ENCODE results near the gene PAX5.
A peak's percentile ranks its signal among the peaks of the same experiment; 100 is the strongest.
"Not testable (repeated sequence)": the region's sequence is repeated elsewhere in the genome, so short reads cannot be mapped to it uniquely, and the experiment has no call there.

PAX5 gene

DNA sequence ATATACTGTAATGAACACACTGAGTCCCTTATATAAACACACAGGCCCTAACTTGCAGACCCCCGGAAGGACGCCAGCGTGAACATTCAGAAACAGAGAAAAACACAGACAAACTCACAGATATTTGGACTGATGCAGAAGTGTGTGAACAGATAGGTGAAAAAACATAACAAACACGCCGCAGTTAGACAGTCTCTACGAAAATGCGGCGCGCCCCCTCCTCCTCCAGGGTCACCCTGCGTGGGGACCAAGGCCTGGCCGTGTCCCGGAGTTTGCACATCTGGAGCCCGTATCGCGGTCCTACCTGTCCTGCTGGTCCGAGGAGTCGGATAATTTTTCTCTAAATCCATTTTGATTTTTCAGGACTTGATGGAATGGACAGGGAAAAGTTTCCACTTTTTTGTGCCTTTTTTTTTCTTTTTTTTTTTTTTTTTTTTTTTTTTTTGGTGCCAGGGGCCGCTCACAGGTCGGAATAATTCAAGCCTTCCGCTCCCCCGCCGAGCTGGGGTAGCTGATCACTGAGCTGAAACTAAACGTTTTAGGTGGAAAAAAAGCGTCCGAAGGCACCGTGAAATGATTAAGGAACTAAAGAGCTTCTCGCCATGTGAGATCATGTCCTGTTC, at the start of gene PAX5:
TSS of gene PAX5 (minus strand) at position 587 of the 623 bp plus-strand sequence. CDS start at position 350, 237 bp downstream.
- no peak for DNase-seq (ENCODE audit: low read depth in 4 of 4, low spot score in 1 of 4)

- no peak for DNase-seq (ENCODE audit: low read depth in 4 of 4, low spot score in 1 of 4)
Observed at GRCh38 chr9:37083654-37084053, 49.6 kb upstream of the PAX5 start.

- no peak for DNase-seq (ENCODE audit: low read depth in 4 of 4, low spot score in 1 of 4)
Observed at GRCh38 chr9:37082214-37082765, 48.2 kb upstream of the PAX5 start.

GRCh38 chr9:37081507-37081906, 47.4 kb upstream of the PAX5 start:
- DNase-seq (ENCODE audit: low read depth in 4 of 4, low spot score in 1 of 4), result not testable (repeated sequence)

- not testable (repeated sequence) for DNase-seq (ENCODE audit: low read depth in 4 of 4, low spot score in 1 of 4)
Observed at GRCh38 chr9:37080165-37080628, 46.1 kb upstream of the PAX5 start.

- peak; percentile 70 to 86 (median 78) for DNase-seq (ENCODE audit: low read depth in 4 of 4, low spot score in 1 of 4)
Observed at GRCh38 chr9:37079370-37080164, 45.5 kb upstream of the PAX5 start.

DNA sequence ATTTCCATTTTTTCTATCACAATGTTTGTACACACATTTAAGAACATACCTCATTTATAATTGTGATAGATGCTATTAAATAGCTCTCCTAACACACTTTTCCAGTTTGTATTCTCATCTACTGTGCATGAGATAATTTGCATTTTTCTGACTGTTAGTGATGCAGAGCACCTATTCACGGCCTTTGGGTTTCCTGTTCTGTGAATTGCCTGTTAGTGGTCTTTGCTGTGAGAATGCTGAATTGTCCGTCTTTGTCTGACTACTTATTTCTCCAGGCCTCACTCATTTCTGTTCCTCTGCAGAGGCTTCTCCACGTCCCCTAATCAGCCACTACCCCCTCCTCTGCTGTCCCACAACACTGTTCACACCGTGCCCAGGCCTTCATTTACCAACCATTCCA, 40.7 kb upstream of the PAX5 start:
- DNase-seq (ENCODE audit: low read depth in 4 of 4, low spot score in 1 of 4), result not testable (repeated sequence)

DNA sequence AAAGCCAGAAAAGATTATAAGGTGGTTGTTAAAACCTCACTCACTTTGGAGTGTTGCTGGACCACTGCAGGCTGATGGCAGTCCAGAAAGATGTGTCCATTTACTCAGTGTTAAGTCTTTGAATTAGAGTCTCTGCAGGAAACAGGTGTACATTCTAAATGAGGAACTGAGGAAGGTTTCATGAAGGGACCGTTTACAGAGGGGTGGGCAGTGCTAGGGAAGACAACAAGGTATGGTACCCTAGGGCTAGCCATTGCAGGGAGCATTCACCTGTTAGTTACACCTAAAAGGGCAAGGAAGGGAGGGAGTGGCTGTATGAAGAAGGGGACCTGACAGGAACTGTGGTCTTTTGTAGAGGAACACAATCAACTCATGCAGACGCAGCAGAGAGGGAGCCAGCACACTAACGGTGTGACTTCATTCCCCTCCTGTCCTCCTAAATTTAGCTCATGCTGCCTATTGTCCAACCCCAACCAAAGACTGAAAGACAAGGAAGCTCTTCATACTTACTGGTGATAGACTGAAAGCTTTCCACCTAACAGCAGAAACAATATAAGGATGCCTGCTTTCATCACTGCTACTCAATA, 32.2 kb upstream of the PAX5 start:
- DNase-seq (ENCODE audit: low read depth in 4 of 4, low spot score in 1 of 4), result no peak

DNA sequence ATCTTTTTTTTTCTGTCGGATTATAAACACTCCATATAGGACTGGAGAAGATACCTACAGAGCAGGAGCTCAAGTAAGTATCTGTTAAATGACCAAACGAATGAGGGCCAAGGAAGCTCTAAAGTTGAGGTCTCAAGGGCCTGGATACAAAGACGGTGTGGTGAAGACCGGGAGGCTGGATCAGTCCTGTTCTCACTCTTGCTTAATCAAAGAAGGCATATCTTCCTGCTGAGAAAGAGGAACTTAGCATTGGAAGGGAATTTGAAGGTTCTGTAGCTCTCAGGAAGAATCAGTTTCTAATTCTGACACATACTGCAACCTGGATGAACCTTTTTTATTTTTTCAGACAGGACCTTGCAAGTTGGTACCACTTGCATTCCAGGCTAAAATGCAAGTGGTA, 28.3 kb upstream of the PAX5 start:
- no peak for DNase-seq (ENCODE audit: low read depth in 4 of 4, low spot score in 1 of 4)

DNA sequence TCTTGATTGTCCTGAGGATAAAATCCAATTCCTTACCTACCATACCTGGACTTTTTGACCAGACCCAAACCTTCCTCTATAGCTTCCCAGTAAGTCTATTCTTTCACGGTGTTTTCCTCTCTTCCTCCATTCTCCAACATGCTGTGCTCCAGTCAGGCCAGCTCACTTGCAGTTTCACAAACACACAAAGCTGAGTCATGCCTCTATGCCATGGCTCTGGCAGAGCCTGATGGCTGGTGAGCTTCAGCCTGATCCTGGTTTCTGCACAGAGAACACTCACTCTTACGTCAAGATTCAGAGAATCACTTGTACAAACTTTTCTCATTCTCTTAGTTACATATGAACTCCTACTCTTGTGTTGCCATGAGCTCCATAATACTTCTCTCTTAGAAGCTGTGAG, 27.7 kb upstream of the PAX5 start:
- no peak for DNase-seq (ENCODE audit: low read depth in 4 of 4, low spot score in 1 of 4)

GRCh38 chr9:37060833-37061232, 26.8 kb upstream of the PAX5 start:
- no peak for DNase-seq (ENCODE audit: low read depth in 4 of 4, low spot score in 1 of 4)

- DNase-seq (ENCODE audit: low read depth in 4 of 4, low spot score in 1 of 4), result no peak
Observed at GRCh38 chr9:37056046-37056920, 22.2 kb upstream of the PAX5 start.

GRCh38 chr9:37054363-37054720, 20.3 kb upstream of the PAX5 start:
- DNase-seq (ENCODE audit: low read depth in 4 of 4, low spot score in 1 of 4), result not testable (repeated sequence)

- no peak for DNase-seq (ENCODE audit: low read depth in 4 of 4, low spot score in 1 of 4)
Observed at GRCh38 chr9:37053684-37054362, 19.8 kb upstream of the PAX5 start.

GRCh38 chr9:37046683-37047082, 12.6 kb upstream of the PAX5 start:
- no peak for DNase-seq (ENCODE audit: low read depth in 4 of 4, low spot score in 1 of 4)

GRCh38 chr9:37042421-37042820, 8.4 kb upstream of the PAX5 start:
- DNase-seq (ENCODE audit: low read depth in 4 of 4, low spot score in 1 of 4), result no peak

DNA sequence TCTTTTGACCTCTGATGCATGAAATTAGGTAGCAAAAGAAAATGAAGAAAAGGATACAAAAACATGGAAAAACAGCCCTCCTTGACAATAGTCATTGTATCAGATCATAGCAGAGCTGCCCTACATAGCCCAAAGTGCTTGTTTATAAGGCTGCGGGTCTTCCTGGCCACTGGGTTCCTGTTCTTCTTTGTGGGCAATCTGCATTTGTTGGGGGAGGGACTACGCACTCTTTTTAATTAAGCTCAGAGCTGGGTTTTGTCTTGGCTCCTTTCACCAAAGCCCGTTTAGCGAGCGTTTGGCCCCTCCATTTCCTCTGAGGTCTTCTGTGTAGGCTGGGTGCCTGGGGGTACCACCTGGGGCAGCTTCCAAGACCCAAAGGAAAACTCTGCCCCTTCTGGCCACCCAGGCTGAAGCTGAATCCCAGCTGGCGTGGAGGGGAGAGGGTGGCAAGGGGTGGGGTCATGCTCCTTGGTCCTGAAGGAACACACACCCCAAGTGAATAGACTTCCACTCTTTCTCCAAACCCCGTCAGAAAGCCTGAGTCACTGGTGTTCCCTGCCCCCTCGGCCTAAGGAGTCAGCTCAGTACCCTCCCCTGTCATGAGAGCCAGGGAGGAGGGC, 6.5 kb upstream of the PAX5 start:
- no peak for DNase-seq (ENCODE audit: low read depth in 4 of 4, low spot score in 1 of 4)

- no peak for DNase-seq (ENCODE audit: low read depth in 4 of 4, low spot score in 1 of 4)
Observed at GRCh38 chr9:37038943-37039464, 4.9 kb upstream of the PAX5 start.

DNA sequence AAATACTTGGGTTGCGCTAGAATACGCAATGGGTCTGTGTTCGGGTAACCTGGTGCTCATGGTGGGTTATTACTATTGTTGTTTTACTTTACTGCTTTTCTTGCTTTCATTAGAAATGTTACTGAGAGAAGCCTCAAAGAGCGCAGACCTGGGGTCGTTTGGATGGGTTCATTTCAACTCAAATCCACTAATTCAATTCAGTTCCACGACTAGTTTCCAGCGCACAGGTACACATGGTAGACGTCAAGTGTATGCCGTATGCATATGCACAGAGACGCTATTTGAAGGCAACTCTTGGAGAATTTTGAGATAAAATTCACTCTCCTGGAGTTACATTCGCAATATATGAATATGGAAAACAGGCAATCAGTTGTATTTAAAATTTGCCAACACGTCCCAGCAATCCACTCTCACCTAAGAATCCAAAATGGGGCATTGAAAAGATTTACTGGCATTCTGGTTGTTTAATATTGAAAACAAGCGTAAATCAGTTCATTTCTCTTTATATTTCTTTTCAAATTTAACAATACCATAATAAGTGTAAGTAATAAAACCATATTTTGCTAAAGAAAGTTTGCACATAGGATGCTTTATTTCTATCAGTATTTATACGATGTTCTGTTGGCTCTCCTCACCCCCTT, 4.4 kb upstream of the PAX5 start:
- DNase-seq (ENCODE audit: low read depth in 4 of 4, low spot score in 1 of 4), result no peak

Measured in stimulated activated CD4-positive, alpha-beta T cell treated with anti-CD3 and anti-CD28 coated beads, Interleukin-1b, Interleukin-23, amount 100 ng/mL, for 24 hours (primary cell).